Dedifferentiated amniotic fluid mesenchymal stem cell (primary cell): ENCODE results near the gene CENATAC.
"Not testable (repeated sequence)": the region's sequence is repeated elsewhere in the genome, so short reads cannot be mapped to it uniquely, and the experiment has no call there.

Source experiments
- DNase-seq: peaks from one replicate; pipeline ENCODE4 v3.0.0-alpha.2; 2016; ENCODE audit errors: extremely low spot score

CENATAC gene

GRCh38 chr11:118996926-118997626 lies 862 bp upstream of the CENATAC start:
- DNase-seq: no peak

- no peak for DNase-seq
Measured at GRCh38 chr11:118998388-118998717, 415 bp downstream of the CENATAC start.

GRCh38 chr11:118998822-118999221 lies 884 bp downstream of the CENATAC start:
- DNase-seq: no peak

GRCh38 chr11:119000906-119001305 lies 3.0 kb downstream of the CENATAC start:
- no peak for DNase-seq

- DNase-seq: no peak
Measured at GRCh38 chr11:119006656-119007055, 8.7 kb downstream of the CENATAC start.

GRCh38 chr11:119011476-119012053 lies 13.6 kb downstream of the CENATAC start:
- DNase-seq: no peak

GRCh38 chr11:119012629-119013170 lies 14.8 kb downstream of the CENATAC start:
- no peak for DNase-seq

GRCh38 chr11:119014209-119014924 lies 16.4 kb downstream of the CENATAC start:
- DNase-seq: no peak

GRCh38 chr11:119015054-119015611 lies 17.2 kb downstream of the CENATAC start:
- no peak for DNase-seq

GRCh38 chr11:119016216-119017009 lies 18.5 kb downstream of the CENATAC start:
- no peak for DNase-seq

GRCh38 chr11:119017377-119017776 lies 19.4 kb downstream of the CENATAC start:
- not testable (repeated sequence) for DNase-seq

GRCh38 chr11:119018074-119018938 lies 20.4 kb downstream of the CENATAC start, which contains the start of the genes RPS25 and TRAPPC4:
Gene RPS25 (minus strand): TSS chr11:119018343. CDS start chr11:119018284, 59 bp downstream.
Gene TRAPPC4 (plus strand): TSS chr11:119018766. CDS start chr11:119018796, 30 bp downstream.
- peak; percentile 98 for DNase-seq

GRCh38 chr11:119019996-119020395 lies 22.1 kb downstream of the CENATAC start:
- no peak for DNase-seq

- DNase-seq: no peak
Measured at GRCh38 chr11:119021631-119022030, 23.7 kb downstream of the CENATAC start.

- DNase-seq: no peak
Measured at GRCh38 chr11:119023741-119024140, 25.8 kb downstream of the CENATAC start.

- DNase-seq: no peak
Measured at GRCh38 chr11:119024430-119025098, 26.6 kb downstream of the CENATAC start.

GRCh38 chr11:119025099-119025473 lies 27.1 kb downstream of the CENATAC start:
- DNase-seq: no peak

- no peak for DNase-seq
Measured at GRCh38 chr11:119025541-119025940, 27.6 kb downstream of the CENATAC start.

GRCh38 chr11:119025978-119026766 lies 28.2 kb downstream of the CENATAC start:
- DNase-seq: no peak
